Choroid plexus epithelial cell (primary cell): ENCODE measurements around the gene ZNF562.
"Not testable (repeated sequence)": the region's sequence is repeated elsewhere in the genome, so short reads cannot be mapped to it uniquely, and the experiment has no call there.

ENCODE experiments used
- DNase-seq: peaks from one replicate; pipeline ENCODE4 v3.0.0-alpha.2; 2010; ENCODE audit warnings: low read depth
- H3K4me3 ChIP-seq: 2 replicates; pipeline ENCODE4 v1.5.1; 2011; ENCODE audit warnings: low read depth, mild to moderate bottlenecking, control low read depth, low read length, moderate library complexity
- CTCF ChIP-seq: conservative IDR thresholded peaks from 2 replicates; pipeline ENCODE4 v1.5.1; 2011; ENCODE audit warnings: low read depth, mild to moderate bottlenecking, control low read depth, inconsistent platforms, low read length, moderate library complexity

ZNF562 gene

GRCh38 chr19:9702186-9702585 is 27.3 kb upstream of the ZNF562 start:
- no peak overlapping the region for H3K4me3 ChIP-seq
- no peak for TF ChIP-seq CTCF
- DNase-seq, result no peak

- TF ChIP-seq CTCF, result no peak
- H3K4me3 ChIP-seq, result no peak overlapping the region
- no peak for DNase-seq
These were observed 25.5 kb upstream of the ZNF562 start for GRCh38 chr19:9700229-9700981.

GRCh38 chr19:9690301-9690700 is 15.4 kb upstream of the ZNF562 start:
- H3K4me3 ChIP-seq, DNase-seq: not testable (repeated sequence)

GRCh38 chr19:9679996-9680395 is 5.1 kb upstream of the ZNF562 start:
- not testable (repeated sequence) for DNase-seq, H3K4me3 ChIP-seq

- not testable (repeated sequence) for DNase-seq
- H3K4me3 ChIP-seq, result peak overlapping the region; percentile 92
These were observed 530 bp upstream of the ZNF562 start for GRCh38 chr19:9675358-9675901.

GRCh38 chr19:9673912-9674662 is 813 bp downstream of the ZNF562 start:
- peak; percentile 2 for DNase-seq
- no peak for TF ChIP-seq CTCF
- H3K4me3 ChIP-seq, result peak overlapping the region; percentile 92

- DNase-seq, result no peak
- H3K4me3 ChIP-seq, result no peak overlapping the region
- TF ChIP-seq CTCF, result no peak
These were observed 2.0 kb downstream of the ZNF562 start for GRCh38 chr19:9672893-9673292.

GRCh38 chr19:9671655-9672054 is 3.2 kb downstream of the ZNF562 start:
- no peak overlapping the region for H3K4me3 ChIP-seq
- TF ChIP-seq CTCF, result no peak
- peak; percentile 27 for DNase-seq
